Muscle of arm (tissue), 12 donors: Measurements from ENCODE around the gene FASN. TPM values are rescaled to one million over a fixed set of nuclear protein-coding genes. Genes with fewer than 3 reads are reported as not detected.

Experiments
- DNase-seq: peaks from one replicate; pipeline ENCODE4 v3.0.0-alpha.2; 2013
- polyA plus RNA-seq, 12 donors: library from polyadenylated mRNA; unstranded; fragments of 120-200 nt; gene quantifications; one replicate each; pipeline ENCODE4 v1.2.1, GENCODE V29; 2013; ENCODE audit not compliant: insufficient read length in 12 of 12

Gene FASN
- polyA plus RNA-seq, 12 donors = 15.7 to 62.2 (median 24.1) TPM; not detected in 1

DNA sequence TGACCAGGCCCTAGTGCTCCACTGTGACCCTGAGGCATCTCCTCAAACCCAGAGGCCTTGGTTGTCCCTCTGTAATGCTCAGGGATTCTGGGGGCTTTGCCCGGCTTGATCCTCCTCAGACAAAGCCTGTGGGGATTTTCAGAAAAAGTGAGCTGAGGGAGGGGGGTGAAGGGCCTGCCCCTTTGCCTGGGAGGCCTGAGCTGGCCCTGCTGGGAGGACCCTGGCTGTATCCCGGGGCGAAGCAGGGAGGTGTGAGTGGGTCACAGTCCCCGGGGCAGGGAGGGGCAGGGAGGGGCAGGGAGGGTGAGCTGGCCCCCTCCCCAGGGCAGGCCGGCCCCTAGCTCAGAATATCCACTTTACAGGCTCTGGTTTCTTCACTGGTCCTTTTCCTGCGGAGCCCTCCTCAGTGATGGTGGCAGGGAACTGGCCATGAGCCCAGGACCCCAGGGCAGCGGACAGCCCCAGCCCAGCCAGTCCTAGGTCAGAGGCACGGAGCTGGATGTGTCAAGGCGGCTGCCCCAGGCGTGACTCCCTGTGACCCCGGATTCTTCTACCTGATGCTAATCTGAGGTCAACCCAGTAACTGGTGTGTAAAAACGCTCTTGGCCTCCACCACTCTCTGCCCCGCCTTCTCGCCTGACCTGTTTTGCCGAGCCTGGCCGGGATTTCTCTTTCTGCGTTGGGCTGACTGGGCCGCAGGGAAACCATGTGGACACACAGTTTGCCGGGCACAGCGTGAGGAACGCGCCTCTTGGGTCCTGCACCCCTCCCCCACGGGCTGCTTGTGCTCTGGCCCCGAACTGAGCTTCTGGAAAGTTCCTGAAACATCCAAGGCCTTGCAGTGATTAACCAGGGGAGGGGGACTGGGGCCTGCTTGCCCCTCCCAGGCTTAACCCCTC, 5.8 kb upstream of the FASN start:
- peak; percentile 66 for DNase-seq

DNA sequence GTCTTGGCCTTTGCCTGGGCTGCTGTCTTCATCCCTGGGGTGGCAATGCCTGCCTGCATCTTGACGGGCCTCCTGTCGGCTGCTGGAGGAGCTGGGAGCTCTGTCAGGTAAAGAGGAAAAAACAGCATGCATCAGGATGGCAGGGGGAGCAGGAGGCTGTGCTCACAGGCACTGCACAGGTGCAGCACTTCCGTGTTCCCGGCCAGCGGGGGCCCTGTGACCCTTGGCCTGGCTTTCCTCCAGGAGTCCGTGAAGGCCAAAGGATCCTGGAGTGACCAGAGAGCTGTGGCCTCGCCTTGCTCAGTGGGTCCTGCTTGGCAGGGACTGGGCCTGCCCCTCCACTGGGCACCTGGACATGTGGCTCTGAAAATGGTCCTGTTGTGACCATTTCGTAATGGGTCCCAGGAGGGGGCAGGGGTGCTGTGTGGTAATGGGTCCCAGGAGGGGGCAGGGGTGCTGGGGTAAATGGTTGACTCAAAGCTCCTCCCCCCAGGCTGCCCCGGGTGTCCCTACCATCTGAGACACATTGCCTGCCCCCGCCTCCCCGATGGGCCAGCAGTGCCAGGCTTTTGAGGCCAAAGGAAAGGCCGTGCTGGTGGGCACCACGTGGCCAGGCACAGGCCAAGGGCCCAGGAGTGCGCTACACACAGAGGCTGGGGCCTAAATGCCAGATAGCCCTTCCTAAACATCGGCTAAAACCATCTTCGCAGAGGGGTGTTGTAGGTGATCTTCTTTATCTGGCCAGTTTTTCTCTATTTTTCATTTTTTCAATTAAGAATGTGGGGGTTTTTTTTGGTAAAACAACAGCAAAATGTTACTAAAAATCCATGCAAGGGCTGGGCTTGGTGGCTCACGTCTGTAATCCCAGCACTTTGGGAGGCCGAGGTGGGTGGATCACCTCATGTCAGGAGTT, 4.0 kb upstream of the FASN start:
- DNase-seq = no peak

DNA sequence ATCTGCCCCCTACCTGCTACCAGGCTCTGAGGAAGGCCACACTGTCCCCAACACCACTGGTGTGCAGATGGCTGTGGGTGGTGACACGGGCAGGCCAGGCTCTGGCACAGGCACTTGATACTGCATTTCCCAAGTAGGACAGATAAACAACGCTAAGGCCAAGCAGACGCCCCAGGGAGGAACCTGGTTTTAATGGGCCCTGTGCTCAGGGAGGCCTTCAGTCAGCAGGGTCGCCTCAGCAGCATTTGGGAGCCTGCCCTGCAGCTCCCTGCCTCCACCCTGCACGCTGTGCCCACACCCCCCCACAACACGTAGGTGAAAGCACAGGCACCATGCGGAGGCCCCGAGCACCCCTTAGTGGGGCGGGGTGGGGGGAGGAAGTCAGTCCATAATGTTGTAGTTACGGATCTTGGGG, 3.3 kb upstream of the FASN start:
- no peak for DNase-seq

DNA sequence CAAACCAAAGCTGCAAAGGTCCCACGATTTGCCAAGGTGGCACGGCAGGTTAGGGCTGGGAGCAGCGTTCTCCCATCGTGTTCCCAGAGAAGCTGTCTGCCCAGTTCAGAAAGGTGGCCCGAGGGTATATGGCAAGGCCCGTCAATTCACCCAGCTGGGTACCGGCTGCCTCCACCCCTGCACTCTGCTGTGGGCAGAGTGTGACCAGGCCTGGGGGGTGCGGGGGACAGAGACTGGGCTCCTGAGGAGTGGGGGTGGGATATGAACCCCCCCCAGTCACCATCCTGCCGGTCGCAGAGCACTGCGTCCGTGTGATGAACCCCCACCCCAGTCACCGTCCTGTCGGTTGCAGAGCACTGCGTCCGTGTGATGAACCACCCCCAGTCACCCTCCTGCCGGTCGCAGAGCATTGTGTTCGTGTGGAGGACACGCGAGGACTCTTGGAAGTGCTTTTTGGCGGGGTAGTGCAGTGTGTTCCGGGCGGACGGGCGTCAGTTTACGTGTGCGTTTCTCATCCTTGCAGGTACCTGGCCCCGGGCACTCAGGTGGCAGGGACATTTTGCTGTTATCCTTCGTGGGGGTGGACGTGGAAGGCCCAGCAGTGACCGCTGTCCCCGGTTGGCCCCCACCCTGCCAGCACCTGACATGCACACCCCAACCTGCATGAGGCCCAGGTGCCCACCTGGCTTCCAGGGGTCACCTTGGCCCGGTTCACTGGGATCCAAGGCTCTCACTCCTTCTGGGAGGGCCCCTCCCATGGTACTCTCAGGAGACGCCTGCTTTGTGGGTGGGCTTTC, 2.7 kb upstream of the FASN start:
- no peak for DNase-seq

DNA sequence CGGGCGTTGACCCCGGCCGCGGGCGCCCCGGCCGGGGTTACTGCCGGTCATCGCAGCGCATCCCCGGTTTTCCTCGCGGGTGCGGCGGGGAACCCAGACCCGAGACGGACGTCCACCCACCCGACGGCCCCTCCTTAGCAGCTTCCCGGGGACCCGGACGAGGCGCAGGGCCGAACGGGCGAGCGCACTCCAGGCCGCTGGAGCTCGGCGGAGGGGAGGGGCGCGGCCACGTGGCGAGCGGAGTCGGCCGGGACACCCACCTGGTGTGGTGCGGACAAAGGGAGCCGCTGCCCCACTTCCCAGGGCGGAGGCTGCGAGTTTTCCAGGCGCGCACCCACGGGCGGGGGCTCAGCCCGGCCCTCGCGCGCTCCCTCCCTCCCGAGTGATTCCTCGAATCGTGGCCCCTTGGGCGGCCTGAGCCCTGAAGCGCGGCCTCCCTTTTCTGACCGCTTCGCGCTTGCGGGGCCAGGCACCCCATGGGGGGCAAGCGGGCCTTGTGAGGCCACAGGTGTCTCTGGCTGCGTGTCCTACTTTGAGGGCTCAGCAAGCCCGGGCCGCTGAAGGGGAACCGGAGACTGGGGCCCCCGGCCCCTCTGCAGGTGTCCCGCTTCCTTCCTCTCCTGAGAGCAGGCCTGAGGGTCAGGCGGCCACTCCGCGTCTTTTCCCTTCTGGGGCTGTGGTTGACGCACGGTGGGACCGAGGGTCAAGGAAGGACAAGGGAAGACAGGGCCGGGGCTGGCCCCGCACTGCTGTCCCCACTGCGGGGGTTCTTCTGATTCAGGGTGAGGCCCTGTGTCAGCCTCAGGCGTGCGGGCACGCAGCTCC, 1.1 kb upstream of the FASN start:
- DNase-seq = no peak

DNA sequence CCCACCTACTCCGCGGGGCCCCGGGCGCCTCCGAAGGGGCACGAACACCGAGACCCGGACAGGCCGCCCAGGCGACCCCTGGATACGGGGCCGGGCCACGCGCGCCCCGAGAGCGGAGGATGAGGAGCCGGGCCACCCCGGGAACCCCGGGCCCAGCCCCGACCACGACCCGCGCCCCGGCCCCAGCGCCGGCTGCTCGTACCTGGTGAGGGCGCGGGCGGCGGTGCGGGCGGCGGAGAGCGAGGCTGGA, 192 bp downstream of the FASN start:
- no peak for DNase-seq

DNA sequence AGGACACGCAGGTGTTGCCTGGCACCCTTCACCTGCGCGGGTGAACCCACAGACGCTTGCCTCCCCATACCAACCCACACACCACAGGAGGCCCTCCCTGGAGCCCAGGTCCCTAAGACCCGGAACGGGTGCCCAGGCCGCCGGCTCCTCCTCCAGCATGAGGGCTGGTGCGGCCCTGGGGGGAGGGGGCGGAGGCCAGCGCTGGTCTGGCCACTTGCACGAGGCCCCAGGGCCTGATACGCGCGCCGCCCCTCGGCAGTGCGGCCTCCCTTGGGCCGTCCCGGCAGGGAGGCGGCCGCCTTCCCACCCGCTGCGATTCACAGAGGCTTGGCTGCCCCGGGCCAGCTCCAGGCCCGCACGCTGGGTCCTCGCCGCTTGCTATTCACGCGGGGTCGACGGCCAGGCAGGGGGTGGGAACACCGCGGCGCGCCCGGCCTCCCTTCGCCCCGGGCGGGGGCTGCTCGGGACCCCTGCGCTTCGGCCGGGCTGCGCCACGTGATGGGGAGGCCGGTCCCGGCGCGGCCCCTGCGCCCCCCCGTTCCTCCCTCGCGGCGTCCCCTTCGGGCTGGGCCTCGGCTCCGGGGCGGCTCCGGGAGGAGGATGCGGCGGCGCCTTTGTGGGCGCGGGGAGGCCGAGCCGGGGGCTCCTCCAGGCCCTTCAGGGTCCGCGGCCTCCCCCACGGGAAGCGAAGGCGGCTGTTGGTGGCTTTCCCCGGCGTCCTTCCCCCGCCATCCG, 685 bp downstream of the FASN start:
- no peak for DNase-seq

DNA sequence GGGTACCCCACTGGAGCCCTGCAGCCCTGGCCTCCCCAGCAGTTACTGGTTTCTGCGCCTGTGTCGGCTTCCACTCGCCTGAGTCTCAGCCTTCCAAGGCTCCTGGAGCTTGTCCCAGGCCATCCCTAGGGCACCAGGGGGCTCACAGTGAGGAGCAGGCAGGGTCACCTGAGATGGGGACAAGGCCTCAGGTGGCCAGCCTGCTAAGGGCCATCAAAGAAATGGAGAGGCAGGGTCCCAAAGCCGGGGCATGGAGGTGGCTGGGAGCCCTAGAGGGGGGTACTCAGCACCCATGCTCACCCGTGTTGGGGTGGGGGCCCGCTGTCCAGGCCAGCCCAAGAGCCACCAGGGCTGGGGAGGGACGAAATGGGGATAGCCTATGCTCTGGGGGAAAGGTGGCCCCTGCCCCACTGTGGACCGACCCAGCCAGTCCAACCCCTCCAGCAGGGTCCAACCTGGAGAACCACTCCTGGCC, 1.3 kb downstream of the FASN start:
- DNase-seq = no peak

DNA sequence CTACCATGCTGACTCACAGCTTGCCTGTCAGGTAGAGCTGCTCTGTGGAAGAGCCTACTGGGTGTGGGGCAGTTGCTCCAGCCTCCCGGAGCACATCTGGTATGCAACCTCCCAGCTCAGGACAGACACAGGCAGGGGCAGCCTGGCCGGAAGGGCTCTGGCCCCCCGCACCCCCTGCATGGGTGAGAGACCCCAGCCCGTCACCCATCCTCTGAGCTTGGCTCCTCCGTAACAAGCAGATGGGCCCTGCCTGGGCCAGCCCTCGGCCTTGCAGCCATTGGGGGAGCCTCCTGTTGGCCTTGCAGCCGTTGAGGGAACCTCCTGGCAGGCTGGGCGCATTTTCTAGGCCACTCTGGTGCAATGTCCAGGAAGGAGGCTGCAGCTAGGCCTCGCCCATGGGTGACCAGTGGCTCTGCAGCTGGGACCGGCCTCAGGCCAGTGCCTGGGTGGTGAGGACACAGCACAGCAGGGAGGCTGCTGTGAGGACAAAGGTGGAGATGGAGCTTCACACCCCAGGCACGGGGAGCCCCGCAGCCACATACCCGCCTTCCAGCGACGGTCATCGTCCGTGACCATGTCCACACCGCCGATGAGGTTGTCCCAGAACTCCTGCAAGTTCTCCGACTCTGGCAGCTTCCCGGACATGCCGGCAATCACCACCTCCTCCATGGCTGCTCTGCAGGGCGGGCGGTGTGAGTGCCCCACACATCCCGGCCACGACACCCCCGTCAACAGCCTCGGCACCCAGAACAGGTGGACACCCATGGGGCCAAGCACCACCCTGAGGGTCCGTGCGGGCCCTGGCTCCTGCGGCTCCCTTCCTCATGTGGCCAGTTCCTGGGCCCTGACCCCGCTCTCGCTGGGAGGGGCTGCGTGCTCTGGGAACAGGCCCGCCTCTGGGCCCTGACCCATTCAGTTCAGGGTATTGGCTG, 2.0 kb downstream of the FASN start:
- no peak for DNase-seq

DNA sequence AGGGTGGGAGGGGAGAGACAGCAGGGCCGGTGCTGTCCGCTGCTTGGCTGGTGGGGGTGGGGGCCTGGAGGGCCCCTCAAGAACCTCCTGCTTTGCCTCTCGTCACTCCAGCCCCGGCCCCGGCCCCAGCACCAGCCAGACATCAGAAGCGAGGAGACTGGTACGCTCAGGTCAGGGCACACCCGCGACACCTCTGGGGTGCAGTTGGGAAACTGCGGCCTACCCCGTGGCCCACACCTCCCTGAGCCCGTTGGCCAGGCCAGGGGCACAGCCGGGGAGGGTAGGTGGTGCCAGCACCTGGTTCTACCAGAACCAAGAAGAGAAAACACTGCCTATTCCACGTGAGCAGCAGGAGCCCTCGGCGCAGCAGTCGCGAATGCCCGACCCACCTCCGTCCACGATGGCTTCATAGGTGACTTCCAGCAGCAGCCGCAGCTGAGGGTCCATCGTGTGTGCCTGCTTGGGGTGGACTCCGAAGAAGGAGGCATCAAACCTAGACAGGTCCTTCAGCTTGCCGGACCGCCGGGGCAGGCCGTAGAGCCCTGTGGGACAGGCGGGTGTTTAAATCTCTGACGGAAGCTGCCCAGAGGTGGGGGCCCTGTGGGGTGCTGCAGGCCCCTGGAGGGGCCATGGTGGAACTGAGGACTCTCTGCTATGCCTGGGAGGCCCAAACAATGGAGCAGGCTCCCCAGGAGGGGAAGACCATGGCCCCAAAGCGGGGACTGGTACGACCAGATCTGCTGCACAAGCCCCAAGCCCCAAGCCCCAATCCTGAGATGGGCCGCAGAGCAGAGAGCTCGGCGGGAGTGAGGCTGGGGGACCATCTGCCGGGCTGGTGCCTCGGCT, 2.9 kb downstream of the FASN start:
- DNase-seq = no peak

DNA sequence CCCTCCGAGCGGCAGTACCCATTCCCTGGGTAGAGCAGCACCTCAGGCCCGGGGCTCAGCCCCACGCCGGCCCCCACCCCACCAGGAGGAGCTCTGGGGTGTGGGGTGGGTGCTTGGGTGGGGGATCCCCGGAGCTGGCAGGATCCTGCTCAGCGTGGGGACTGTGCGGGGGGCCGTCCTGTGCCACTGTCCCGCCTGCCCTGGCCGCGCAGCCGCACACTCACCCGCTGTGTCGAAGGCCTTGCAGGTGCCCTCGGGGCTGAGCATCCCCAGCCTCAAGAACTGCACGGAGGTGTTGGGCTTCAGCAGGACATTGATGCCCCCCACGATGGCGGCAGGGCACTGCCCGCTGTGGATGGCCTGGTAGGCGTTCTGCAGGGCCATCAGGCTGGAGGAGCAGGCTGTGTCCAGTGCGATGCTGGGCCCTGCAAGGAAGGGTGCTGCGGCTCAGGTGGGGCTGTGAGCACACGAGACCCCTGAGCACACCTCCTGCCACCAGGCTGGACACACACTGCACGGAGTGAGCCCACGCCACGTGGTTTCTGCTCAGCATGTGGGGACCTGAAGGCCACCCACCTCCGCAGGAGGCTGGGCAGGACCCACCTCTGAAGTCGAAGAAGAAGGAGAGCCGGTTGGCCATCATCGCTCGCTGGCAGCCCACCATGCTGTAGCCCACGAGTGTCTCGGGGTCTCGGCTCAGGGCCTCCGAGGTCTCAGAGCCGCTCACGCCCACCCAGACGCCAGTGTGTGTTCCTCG, 4.9 kb downstream of the FASN start:
- DNase-seq = no peak

DNA sequence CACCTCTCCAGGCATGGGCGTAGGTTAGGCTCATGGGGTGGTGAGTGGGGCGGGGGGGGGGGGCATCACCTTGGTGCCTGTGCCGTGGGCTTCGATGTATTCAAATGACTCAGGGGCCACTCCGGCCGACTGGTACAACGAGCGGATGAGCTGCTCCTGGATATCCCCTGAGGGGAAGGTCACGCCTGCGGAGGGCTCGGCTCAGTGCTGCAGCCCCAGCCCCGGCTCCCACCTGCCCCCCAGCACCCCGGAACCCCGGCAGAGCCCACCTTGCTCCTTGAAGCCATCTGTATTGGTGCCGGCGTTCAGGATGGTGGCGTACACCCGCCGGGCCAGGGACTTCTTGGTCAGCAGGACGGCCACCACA, 5.4 kb downstream of the FASN start:
- no peak for DNase-seq

DNA sequence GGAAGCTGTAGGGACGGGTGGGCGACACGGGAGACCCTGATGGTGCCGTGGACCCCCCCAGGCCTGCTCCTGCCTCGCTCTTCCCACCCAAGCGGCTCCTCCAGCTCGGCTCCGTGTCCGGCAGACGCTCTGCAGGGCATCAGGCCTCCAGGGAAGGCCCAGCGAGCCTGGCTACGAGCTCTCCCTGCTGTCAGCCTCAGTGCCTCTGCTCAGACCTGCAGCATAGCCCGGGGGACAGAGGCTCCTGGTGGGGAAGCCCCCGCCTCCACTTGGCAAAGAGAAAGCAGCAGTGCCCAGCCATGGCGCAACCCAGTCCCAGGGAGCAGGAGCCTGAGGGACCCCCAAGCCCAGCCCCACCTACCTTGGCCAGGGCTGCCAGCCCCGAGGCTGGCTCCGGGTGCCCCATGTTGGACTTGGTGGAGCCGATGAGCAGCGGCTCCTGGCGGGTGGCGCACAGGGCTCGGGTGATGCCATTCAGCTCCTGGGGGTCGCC, 5.9 kb downstream of the FASN start:
- no peak for DNase-seq

DNA sequence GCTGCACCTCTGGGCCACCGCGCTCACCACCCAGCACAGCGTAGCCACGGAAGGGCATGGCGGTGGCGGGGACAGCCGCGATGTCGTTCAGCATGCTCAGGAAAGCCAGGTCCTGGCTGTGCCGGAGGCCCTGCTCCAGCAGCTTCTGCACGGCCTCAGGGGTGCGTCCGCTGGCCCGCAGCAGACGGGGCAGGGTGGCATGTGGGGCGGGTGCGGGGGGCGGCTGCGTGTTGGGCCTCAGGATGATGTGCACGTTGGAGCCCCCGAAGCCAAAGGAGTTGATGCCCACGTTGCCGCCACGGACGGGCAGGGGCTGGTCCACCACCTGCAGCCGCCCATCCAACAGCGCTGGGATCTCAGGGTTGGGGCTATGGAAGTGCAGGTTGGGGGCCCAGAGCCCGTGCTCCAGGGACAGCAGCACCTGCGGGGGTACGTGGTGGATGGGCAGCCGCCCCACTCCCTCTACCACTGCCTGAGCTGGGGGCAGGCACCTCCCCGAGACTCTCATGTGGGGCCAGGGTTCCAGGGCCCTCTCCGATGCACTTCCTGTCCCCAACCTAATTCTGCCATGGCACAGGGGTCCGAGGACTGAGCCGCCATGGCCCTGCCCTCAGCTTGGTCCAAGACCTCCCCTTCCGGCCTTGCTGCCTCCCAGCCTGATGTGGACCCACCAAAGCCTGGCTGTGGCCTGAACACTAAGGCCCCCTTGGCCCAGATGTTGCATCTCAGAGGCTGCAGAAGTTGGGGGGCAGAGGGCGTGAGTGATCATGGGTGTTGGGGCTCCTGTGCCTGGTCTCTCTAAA, 6.6 kb downstream of the FASN start:
- DNase-seq = no peak

DNA sequence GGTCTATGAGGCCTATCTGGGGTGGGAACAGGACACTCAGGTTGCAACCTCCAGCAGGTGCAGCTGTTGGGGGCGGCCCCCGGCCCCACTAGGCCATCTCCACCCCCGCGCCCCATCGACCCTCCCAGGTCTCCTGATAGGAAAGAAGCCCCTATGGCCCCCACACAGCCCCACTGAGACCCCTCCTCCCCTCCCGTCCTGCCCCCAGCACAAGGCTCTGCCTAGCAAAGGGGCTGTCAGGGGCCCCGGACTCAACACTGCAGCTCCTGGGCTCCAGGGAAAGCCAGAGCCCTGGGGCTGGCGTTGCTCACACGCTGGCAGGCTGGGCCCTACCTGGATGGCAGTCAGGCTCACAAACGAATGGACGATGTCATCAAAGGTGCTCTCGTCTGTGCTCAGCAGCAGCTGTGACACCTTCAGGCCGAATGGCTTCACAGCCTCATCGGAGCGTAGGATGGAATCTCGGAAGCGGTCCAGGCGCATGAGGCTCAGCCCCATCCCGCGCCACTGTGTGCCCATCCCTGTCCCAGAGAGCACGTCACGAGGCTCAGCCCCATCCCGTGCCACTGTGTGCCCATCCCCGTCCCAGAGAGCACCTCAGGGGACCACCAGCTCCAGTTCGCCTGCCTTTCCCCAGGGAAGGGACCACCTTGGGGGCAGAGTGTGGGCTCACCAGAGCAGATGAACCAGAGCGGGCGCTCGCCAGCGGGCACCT, 7.3 kb downstream of the FASN start:
- no peak for DNase-seq
